HG03060 (cell line): Measurements from ENCODE around the gene CGGBP1.
"Not testable (repeated sequence)": the region's sequence is repeated elsewhere in the genome, so short reads cannot be mapped to it uniquely, and the experiment has no call there.

Experiments
- ATAC-seq: cut with Tn5 transposase; IDR thresholded peaks from one replicate; pipeline ENCODE4 v1.9.1; 2021; ENCODE audit warnings: low read depth, moderate number of reproducible peaks; ENCODE audit not compliant: unreplicated experiment

Gene CGGBP1

GRCh38 chr3:88036221-88036620 lies 22.6 kb downstream of the CGGBP1 start:
- ATAC-seq: no peak

- no peak for ATAC-seq
Measured at GRCh38 chr3:88034491-88035275, 24.1 kb downstream of the CGGBP1 start.

GRCh38 chr3:88033808-88034207 lies 25.0 kb downstream of the CGGBP1 start:
- ATAC-seq: no peak

GRCh38 chr3:88033079-88033478 lies 25.7 kb downstream of the CGGBP1 start:
- no peak for ATAC-seq

- ATAC-seq: no peak
Measured at GRCh38 chr3:88032245-88032644, 26.6 kb downstream of the CGGBP1 start.

- peak; percentile 81 for ATAC-seq
Measured at GRCh38 chr3:88031642-88032077, 27.1 kb downstream of the CGGBP1 start.

- no peak for ATAC-seq
Measured at GRCh38 chr3:88030210-88030609, 28.6 kb downstream of the CGGBP1 start.

- no peak for ATAC-seq
Measured at GRCh38 chr3:88028876-88029275, 29.9 kb downstream of the CGGBP1 start.

DNA sequence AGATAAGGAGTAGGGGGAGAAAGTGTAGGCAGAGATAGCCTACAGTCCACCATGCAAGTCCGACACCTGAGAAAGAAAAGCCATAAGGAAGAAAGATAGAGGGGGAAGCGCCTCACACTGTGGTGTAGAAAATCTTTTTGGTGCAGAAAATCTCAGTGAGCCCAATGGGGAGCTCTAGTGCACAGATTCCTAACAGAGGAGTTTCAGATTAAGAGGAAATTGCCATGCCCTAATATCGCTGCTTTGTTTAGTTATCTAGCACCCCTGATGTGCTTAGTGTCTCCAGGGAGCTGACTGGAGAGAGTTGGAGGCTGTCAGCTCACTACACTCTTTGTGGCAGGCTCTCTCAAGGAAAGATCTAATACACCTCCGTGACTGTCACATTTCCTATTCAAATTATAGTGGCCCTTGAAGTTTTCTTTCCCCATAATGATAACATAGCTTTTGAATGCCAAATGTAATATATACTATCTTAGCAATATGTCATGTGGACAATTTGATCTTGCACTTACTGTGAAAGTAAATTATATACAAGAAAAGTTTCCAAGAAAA lies 33.7 kb downstream of the CGGBP1 start:
- ATAC-seq: no peak

DNA sequence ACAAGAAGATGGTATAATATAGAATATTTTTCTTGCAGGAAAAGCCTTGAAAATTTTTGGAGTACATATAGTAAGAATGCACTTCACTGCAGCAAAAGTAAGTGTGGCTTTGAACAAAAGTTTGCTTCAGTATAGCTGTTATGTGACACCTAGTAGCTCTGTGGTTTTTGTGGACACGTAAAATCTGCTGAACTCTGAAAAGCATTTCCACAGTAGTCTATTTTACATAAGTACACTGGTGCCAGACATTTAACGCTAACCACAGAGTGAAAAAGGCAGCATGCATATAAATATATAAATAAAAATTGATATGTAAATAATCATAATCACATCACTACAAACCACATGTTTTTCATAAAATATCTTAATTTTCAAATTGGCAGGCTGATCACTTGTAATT lies 39.8 kb downstream of the CGGBP1 start:
- peak; percentile 94 for ATAC-seq

DNA sequence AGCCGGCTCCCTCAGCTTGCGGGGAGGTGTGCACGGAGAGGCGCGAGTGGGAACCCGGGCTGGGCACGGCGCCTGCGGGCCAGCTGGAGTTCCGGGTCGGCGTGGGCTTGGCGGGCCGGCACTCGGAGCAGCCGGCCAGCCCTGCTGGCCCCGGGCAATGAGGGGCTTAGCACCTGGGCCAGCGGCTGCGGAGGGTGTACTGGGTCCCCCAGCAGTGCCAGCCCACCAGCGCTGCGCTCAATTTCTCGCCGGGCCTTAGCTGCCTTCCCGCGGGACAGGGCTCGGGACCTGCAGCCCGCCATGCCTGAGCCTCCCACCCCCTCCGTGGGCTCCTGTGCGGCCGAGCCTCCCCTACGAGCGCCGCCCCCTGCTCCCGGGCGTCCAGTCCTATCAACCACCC lies 43.1 kb downstream of the CGGBP1 start:
- ATAC-seq: not testable (repeated sequence)

- no peak for ATAC-seq
Measured at GRCh38 chr3:88013592-88013991, 45.2 kb downstream of the CGGBP1 start.

GRCh38 chr3:88010810-88011209 lies 48.0 kb downstream of the CGGBP1 start:
- ATAC-seq: no peak

GRCh38 chr3:88009066-88009465 lies 49.7 kb downstream of the CGGBP1 start:
- ATAC-seq: no peak

DNA sequence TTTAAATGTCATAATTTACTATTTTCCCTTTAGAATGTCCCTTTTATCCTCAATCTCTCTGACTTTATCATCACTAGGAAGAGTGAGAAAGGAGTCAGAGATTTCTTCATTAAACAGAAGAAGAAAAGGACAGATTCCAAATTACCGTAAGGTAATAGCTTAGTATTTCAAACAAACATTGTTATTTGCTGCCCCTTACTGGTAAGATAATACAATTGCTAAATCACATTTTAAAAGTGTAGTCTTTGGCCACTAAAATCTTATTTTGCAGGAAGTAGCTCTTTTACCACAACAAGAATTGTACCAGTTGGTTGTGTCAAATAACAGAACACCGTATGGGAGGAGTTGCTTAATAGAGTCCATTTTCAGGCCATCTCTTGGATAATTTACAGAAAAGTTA lies 53.7 kb downstream of the CGGBP1 start:
- ATAC-seq: no peak

DNA sequence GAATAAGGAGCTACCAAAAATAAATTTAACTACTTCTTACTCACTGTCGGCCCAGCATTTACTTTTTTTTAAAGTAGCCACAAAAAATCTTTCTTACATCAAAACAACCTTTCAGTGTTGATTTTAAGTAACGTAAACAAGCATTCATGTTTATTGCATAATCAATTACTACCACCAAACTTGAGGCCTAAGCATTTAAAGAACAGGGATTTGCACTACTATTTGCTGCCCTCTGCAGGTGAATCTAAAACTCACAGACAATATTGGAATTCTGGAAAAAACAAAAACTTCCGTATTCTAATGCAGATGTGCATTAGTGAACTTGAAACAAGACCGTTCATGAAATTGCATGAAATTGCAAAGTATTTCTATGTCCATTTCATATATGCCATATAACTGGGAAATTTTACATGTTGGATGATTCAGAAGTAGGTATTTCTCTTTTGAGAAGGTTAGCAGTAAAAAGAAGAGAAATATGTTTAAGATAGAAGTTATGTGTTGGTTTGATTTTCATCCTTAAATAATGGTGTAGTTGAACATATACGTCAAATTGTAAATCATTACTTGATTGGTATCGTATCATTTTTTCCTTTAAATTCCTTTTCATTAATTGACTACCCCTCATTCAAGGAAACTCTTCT lies 55.6 kb downstream of the CGGBP1 start:
- no peak for ATAC-seq

DNA sequence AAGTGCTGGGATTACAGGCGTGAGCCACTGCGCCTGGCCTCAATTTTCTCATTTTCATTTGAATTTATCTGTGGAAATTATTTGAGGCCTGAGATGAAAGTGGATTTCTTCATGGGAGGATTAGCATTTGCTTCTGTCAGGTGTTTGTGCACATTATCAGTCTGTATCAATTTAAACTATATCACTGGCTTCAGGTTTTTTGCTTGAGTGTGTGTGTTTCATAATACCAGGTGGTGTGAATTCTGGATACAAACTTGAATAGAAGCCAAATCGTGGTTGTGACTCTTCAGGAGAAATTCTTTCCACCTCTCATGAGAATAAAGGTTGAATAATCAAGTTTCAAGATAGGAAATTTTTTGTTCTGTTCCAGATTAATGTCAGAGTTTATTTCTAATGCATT lies 56.4 kb downstream of the CGGBP1 start:
- ATAC-seq: no peak
